DMS114 treated with DMSO at 0.1 percent for 48 hours (cell line): ENCODE measurements around the gene OSBP2.

Source experiments
- DNase-seq: peaks from one replicate; lab custom pipeline; 2025; ENCODE audit not compliant: unreplicated experiment; lab: John Stamatoyannopoulos, UW

OSBP2 gene

DNA sequence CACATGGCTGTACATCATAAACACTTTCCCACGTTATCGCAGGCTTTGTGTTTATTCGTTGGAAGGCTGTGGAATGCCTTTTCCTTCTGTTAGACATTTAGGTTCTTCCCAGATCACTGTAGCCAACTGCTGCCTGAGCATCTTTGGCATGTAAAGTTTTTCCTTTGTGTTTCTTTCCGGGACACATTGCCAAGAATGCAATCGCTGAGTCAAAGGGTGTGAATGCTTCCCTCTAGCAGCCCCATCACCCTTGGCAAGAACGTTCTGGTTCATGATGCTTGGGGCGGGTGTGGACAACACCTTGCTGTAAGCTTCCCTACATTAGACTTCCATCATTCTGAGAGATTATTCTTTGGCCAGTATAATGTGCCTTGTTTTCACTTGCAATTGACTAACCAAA, 136.2 kb downstream of the OSBP2 start:
- no peak for DNase-seq

DNA sequence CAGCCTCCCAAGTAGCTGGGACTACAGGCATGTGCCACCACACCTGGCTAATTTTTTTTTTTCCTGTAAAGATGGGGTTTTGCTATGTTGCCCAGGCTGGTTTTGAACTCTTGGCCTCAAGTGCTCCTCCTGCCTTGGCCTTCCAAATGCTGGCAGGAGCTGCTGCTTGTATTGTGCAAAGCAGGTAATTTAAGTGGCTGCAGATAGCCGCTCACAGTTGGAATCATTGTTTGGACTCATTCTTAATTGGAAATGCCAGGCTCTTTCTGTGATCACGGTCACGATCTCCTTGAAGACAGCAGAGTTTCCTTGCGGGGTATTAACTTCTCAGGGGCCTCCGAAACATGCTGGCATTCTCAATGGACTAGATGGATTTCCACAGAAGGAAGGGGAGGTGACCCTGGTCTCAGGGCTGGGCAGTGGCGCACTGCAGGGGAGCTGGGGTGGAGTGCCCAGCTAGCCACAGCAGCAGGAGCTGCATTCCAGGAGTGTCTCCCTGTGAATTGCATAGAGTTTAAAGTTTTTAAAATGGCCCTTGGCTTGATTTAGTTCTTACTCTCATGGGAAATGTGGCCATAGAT, 137.8 kb downstream of the OSBP2 start:
- DNase-seq: no peak

DNA sequence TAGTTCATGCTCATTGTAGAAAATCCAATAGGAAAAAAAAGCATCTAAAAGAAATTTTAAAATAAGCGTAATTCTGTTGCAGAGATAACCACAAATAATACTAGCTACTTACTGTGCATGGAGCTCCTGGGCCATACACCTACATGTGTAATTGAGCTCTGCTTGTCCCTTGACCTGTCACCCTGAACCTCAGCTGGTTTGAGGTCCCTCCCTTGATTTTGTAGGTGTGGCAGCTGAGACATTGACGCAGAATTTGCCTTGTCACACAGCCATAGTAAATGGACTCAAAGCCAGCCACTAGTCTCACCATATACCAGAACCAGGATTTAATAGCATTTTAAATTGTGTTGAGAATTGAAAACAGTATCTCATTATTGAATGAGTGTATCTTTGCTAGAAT, 138.6 kb downstream of the OSBP2 start:
- DNase-seq: no peak

DNA sequence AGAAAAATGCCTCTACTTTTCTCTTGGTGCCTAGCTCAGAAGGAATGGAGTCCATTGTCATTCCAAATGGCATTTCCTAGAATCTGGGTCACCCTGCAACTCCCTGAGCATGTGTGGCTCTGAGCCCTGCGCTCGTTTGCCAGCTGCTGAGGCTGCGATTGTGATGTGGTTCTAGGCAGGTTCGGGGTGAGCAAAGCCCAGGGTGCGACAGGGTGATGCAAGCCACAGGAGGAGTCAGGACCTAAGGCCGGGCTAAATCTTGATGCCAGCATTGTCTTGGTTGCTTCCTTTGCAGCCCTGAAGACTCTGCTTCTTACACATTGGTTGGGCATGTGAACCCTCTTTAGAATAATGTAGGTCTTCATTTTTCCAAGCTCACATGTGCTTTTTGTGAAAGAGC, 142.9 kb downstream of the OSBP2 start:
- no peak for DNase-seq

DNA sequence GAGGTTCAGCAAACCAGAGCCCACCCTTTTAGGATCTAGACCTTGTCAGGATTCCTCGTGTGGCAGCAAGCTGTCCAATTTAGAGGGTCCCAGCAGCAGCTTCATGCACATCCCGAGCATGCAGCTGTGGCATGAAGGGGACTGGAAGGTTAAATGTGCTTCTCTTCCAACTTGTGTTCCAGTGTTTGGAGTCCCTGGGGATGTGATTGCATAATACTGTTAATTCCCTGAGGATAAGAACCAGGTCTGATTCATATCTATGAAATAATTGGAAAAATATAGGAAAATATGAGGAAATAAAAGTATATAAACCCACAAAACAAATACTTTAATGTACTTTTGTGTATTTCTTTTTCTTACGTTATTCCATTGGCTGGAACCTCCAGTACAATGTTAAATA, 143.4 kb downstream of the OSBP2 start:
- no peak for DNase-seq

DNA sequence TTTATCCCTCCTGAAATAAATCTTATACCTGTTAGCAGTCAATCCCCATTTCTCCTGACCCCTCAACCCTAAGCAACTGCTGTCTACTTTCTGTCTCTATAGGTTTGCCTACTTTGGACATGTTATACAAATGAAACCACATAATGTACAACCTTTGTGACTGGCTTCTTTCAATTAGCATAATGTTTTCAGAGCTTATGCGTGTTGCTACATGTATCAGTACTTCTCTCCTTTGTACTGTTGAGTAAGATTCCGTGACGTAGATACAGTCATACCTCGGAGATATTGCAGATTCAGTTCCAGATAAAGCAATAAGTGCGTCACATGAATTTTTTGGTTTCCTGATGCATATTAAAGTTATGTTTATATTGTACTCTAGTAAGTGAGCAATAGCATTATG, 146.6 kb downstream of the OSBP2 start:
- DNase-seq: no peak

DNA sequence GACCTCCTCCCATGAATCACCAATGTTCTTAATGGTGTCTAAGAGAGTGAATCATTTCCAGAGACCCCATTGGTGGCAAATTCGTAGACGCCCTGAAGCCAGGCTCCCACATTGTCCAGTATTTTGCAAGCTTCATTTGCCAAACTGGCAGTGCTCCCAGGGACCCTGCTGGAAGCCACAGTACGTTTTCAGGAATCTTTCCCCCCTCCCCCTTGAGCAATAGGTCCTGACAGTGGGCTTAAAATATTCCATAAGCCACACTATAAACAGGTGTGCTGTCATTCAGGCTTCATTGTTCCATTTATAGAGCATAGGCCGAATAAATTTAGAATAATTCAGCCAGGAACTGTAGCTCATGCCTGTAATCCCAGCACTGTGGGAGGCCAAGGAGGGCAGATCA, 148.6 kb downstream of the OSBP2 start:
- DNase-seq: no peak

DNA sequence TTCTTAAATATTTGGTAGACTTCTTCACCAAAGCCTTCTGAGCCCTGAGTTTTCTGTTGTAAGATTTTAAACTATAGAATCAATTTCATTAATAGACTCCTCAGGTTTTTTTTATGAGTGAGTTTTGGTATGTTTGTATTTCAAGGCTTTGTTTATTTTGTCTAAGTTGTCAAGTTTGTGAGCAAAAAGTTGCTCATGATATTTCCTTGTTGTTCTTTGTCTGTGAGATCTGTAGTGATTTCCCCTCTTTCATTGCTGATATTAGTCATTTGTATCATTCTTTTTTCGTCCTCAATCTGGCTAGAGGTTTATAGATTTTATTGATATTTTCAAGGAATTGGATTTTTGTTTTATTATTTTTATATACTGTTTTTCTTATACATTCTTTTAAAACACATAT, 152.9 kb downstream of the OSBP2 start:
- DNase-seq: no peak

DNA sequence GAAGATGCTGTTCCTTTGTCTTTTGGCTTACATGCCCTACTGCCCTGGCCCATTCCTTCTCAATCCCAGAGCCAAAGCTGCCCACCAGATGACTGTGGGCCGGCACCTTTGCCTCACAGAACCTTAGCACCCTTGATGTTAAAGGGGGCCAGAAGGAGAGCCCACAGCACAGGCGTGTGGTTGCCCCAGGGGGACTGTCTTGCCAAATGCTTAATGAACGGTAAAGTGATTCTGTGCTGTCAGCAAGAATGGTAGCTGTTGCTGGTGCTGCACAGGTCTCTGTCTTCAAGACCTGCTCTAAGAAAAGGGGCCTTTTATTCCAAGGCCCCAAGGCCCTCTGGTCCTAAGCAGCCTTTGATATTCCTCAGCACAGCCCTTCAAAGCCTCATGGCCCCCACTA, 160.6 kb downstream of the OSBP2 start:
- DNase-seq: no peak

DNA sequence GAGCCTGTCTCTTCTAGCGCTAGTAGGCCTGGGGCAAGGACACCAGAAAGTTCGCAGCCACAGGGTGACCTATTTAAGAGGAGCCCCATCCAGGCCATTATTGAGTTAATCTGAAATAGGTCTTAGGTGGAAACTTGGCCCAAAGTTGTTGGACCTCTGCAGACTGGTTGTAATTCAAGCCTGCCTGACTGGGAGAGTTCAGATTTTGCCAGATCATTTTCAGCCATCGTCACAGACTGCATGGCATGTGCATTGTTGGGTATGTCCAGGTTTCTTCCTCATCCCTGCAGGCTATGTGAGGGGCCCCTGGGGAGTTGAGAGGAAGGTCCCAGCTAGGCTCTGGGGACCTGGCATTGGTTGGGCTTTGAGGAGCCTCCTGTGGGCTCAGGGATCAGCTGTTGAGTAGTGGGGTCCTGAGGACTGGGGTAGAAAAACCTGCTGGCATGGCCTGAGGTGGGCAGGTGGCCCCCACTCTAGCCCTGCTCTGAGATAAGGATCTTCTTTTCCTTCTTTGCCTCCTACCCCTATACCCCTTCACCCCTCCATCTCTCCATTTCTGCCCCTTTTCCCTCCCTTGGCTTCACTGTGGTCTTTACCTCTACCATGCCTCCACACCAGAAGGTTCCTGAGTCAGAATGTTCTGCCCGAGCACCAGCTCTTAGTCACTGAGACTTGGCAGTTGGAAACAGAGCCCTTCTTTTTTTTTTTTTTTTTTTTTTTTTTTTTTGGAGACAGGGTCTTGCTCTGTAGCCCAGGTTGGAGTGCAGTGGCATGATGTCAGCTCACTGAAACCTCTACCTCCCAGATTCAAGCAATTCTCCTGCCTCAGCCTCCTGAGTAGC, 161.2 kb downstream of the OSBP2 start:
- no peak for DNase-seq

DNA sequence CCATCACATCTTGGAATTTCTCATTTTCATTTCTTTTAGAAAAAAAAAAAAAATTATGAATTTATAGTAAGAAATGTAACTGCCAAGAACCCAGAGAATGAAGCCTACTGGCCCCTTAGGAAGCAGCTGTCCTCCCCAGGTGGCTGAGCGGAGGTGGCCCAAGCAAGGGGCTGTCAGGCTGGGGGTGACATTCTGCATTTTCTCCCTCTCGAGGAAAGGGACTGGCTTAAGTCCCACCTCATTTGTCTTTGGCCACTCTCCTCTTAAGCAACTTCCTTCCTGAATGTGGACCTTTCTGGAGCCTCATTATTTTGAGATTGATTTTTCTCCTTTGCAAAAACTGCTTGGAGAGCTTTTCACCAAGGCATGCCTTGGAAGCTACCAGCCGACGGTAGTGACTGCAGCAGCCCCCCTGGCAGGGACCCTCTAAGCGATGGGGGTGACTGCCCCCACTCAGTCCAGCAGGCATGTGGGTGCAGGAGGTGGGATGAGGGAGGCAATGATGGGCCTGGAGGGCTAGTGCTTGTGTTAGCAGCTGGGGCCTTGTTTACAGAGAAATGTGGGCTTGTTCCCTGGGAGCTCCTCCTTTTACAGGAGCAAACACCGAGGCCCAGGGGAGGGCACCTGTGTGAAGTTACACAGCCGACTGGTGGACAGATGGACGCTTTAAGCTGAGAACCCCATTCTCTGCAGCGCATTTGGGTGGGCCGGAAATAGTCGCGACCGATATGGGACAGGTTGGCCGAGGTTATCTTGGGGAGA, 162.2 kb downstream of the OSBP2 start:
- no peak for DNase-seq

DNA sequence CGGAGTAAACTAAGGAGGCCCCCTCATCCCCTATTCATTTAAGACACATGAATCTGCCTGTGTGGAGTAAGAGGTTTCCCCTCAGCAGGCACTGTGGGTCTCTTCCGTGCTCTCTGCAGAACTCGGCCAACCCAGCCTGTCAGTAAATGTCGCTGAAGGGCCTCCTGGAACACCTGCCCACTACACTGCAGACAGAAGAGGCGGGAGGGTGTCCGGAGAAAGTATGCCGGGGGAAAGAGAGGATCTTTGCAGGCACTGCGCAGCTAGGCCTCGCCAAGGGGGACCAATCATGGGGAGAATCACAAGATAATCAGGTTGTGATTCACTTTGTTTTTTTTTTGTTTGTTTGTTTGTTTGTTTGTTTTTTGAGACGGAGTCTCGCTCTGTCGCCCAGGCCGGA, 163.1 kb downstream of the OSBP2 start:
- no peak for DNase-seq

DNA sequence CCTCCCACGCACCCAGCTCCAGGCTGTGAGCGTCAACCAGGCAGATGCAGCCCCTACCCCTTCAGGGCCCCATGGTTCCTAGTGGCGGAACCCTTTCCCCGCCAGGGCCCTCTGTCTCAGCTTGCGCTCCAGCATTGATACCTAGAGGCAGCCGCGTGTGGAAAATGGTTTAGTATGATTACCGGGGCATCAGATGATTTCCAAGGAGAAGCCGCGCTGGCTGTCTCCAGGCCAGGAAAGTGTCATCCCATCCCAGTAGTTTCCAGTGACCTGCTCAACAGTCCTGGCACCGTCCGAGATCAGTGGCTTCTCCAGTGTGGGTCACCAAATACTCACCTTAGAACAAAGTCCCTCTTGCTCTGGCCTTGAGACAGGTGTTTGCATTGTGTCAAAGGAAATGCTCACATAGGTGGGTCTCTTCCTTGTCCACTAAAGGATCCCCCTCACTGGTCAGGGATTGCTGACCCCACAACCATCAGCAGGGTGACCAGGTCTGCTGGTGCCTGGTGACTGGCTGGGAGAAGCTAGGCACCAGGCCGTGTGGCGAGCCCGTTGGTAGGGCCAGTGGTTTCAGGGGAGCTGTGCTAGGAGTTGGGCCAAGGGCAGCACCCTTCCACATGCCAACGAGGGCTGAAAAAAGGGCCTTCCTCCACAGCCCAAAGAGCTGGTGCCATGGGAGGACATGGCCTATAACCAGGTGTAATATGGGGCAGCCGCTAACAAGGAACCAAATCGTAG, 164.5 kb downstream of the OSBP2 start:
- no peak for DNase-seq

DNA sequence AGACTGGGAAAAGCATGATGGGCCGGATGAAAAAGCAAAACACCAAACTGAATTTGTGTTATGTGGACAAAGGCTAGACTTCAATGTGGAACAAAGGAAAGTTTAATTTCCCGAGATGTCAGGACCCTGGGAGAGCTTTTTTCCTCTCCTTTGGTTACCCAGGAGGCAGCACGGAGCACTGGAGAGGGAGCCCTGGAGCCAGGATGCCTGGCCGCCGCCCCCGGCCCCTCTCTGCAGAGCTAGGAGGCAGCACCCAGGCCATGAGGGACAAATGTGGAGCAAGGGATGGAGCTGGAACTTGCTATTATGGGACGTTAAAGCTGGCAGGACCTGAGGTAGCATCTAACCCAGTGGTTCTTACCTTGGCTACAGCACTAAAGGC, 165.0 kb downstream of the OSBP2 start:
- DNase-seq: no peak

DNA sequence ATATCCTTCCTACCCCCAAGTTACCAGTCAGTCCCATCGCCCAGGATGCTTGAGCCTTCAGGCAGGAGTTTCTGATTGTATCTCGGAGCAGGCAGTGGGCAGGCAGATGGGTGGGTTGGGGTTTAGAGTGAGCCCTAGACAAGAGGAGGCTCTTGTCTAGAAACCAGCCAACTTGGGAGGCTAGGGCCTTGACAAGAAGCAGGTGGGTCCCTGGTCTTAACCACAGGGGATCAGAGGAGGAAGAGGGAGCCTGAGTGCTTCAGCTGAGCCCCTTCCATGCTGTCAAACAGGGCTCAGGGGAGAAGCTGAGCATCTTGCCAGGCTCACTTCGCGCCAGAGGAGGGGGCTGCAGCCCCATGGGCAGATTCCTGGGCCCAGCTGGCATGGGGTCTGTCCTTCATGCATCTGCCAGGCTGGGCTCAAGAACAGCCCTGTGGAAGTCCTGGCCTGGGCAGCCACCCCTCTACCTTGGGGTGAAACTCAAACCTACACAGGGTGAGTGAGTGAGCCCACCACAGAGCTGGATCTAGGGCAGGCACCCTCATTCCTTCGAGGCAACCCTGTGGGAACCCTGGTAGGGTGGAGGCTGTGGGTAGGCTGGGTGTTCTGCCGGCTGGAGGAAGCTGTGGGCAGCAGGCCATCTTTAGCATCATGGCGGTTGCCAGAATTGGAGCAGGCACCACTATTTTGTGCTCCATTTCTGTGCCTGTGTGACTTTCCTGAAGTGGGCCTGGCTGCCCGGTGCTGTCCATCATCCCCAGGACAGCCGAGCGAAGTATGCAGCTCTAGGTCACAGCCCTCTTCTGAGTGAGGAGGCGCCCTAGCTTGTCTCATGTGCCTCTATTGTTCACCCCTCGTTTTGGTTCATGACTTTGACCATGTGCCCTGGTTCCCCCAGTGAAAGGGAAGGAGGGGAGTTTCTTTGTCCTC, 165.8 kb downstream of the OSBP2 start:
- DNase-seq: no peak

DNA sequence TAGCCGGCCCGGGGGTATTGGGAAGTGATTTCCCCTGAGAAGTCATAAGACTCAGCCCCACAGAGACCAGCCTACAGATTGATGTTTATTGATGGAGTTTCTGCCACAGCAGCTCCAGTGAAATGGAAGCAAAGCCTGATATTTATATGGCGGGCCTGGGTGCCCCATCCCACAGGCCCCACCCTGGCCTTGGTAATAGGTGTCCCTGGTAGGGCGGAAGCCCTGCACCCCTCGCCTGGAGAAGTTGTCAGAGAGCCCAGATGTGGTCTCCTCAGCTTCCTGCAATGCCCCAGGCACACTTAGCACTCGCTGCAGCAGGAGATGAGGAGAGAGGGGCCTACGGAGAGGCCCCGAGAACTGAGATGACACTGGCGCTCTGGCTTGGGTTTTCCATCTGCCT, 166.5 kb downstream of the OSBP2 start:
- DNase-seq: no peak

DNA sequence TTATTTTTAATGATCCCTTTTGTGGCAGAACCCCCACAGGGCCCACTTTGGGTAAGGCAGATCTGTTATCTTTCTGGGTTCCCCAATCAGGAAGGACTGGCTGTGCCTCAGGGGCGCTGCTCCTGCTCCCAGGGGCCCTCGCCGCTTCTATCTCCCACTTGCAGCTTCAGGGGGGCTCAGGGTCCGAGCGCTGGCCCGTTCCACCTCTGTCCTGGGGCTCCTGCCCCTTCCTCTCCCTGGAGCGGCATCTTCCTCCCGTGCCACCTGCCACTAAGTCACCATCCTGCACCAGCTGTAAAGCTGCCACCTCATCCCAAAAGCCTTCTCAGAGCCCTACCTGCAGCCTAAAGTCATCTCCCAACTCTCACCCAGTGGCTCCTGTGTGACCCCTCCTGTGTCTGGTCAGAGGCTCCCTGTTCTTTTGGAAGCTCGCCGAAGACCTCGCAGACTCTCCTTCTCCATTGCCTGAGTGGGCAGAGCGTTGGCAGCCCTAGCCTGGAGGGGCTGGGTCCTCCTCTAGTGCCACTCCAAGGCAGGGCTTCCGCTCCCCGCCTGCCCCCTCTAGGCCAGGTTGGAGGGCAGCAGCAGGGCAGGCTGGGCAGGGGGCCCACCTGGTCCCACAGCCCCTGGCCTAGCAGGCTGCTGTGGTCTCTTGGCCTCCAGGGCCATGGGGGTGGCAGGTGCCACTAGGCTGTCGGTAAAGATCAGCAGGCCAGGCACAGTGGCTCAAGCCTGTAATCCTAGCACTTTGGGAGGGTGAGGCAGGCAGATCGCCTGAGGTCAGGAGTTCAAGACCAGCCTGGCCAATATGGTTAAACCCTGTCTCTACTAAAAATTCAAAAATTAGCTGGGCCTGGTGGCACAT, 167.2 kb downstream of the OSBP2 start:
- no peak for DNase-seq

DNA sequence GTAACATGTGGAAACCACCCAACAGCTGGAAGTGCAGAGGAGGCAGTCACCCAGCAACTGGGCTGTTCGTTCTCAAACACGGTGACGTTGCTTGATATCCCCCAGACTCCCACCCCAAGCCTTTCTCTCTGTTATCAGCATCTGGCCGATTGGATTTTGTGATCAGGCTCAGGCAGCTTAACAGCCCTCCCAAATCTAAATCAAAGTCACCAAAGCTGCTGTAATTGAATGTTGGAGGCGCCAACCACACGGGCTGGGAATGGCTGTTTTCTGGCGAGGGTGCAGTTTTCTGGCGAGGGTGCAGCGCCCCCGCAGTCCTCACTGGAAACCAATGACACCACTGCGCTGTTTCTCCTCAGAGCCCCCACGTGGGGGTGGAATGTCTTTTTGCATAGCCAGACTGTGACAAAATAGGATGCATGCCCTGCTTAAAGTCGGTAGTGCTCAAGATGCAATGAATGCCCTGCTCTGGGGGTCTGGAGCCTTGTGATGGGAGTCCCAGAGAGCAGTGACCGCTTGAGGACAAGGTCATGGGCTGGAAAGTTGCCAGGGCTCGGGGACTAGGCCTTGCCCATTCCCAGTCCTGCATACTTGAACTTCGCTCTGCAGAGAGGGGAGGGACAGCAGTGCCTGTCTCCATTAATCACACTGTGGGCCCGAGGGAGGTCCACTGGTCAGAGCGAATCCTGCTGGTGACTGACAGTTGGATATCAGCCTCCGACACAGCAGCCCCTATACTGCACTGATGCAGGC, 168.6 kb downstream of the OSBP2 start:
- no peak for DNase-seq
